22Rv1 (cell line): ENCODE results near the gene TOB1.

ENCODE experiments used
- ZFX ChIP-seq: fragments of 450-650 bp; IDR thresholded peaks from 2 replicates; pipeline ENCODE4 v1.6.1; 2017; ENCODE audit warnings: antibody characterized with exemption, borderline replicate concordance
- TF ChIP-seq, protein P1 (sequence below): fragments of 450-650 bp; IDR thresholded peaks from 2 replicates; pipeline ENCODE4 v1.5.1; 2017; ENCODE audit warnings: mild to moderate bottlenecking

DNA sequence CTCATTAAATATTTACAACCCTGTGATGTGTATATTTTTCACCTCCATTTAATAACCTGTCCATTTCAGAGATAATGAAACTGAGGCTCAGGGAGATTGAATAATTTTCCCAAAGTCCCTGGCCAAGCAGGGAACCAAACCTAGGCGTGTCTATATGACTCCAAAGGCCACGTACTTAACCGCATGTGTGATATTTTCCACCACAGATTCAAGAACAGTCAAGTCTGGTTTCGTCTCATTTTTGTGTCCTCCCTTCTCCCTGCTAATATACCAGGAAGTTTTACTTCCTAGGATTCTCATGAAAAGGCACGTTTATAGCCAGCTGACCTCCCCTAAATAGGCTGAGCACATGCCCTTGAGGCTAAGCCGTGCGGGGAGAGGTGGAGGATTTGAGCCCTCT lies 15.5 kb downstream of the TOB1 start:
- TF ChIP-seq, protein P1, sequence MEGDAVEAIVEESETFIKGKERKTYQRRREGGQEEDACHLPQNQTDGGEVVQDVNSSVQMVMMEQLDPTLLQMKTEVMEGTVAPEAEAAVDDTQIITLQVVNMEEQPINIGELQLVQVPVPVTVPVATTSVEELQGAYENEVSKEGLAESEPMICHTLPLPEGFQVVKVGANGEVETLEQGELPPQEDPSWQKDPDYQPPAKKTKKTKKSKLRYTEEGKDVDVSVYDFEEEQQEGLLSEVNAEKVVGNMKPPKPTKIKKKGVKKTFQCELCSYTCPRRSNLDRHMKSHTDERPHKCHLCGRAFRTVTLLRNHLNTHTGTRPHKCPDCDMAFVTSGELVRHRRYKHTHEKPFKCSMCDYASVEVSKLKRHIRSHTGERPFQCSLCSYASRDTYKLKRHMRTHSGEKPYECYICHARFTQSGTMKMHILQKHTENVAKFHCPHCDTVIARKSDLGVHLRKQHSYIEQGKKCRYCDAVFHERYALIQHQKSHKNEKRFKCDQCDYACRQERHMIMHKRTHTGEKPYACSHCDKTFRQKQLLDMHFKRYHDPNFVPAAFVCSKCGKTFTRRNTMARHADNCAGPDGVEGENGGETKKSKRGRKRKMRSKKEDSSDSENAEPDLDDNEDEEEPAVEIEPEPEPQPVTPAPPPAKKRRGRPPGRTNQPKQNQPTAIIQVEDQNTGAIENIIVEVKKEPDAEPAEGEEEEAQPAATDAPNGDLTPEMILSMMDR: no peak
- no peak for TF ChIP-seq ZFX
